Measurements from ENCODE around the gene NUFIP2. TPM values are rescaled to one million over a fixed set of nuclear protein-coding genes. Genes with fewer than 3 reads are reported as not detected.
"Not testable (repeated sequence)": the region's sequence is repeated elsewhere in the genome, so short reads cannot be mapped to it uniquely, and the experiment has no call there.

The NUFIP2 gene
- total RNA-seq, 4 donors from 2014 or later: 15.6 to 62.4 (median 38.7) TPM

- DNase-seq: no peak
- H3K9me3 ChIP-seq: no peaks in the 10 kb centered on the region
- H3K27ac ChIP-seq: no peak overlapping the region
- intact Hi-C loops (cut with DNase I; ENCODE audit: low total_unique reads): no loop called here
- no peak for TF ChIP-seq POLR2A (IDR thresholded peaks at IDR 0.05)
- no peak for TF ChIP-seq CTCF (IDR thresholded peaks at IDR 0.05)
- no peak overlapping the region for H3K4me3 ChIP-seq
- no peaks in the 10 kb centered on the region for H3K4me1 ChIP-seq
- H3K27me3 ChIP-seq: no peaks in the 10 kb centered on the region
- no peaks in the 10 kb centered on the region for H3K36me3 ChIP-seq
Measured at GRCh38 chr17:29225396-29225795, 68.6 kb downstream of the NUFIP2 start.

- H3K36me3 ChIP-seq; H3K27ac ChIP-seq; H3K4me1 ChIP-seq; DNase-seq; intact Hi-C loops (cut with DNase I; ENCODE audit: low total_unique reads); H3K9me3 ChIP-seq; H3K27me3 ChIP-seq; H3K4me3 ChIP-seq: not testable (repeated sequence)
Measured at GRCh38 chr17:29221338-29221737, 72.6 kb downstream of the NUFIP2 start.

DNA sequence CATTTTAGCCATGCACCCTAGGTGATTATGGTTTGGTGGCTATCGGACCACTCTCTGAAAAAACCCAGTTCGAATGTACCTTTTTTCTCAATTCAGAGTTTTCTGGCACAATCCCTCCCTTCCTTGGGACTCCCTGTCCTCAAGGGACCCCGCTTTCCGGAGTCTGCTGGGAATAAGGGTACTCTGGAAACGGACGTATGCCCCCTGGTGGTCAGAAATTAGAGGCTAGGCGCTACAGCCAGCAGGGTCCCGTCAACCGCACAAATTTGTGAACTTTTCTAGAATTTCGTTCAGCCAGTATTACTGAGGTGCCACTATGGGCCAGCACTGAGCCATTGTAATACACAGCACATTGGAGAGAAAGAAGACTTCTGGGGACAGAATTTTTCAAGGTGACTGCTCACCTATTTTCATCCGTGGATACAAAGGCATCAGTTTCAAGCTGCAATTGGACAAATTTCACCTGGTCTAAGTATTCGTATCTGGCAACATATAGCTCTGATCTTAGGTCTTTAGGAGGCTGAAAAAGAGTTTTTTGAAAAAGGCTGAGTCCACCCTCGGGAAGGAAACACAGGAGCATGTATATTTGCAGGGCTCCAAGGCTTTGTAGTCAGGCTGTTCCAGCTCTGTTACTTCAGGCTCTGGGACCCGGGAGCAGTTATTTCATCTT, 74.4 kb downstream of the NUFIP2 start:
- intact Hi-C loops (cut with DNase I; ENCODE audit: low total_unique reads): no loop called here
- no peak overlapping the region for H3K27ac ChIP-seq
- no peak for TF ChIP-seq POLR2A (IDR thresholded peaks at IDR 0.05)
- peak; percentile 82 to 95 (median 88) for TF ChIP-seq CTCF (IDR thresholded peaks at IDR 0.05)
- no peaks in the 10 kb centered on the region for H3K9me3 ChIP-seq
- no peaks in the 10 kb centered on the region for H3K36me3 ChIP-seq
- H3K4me1 ChIP-seq: no peaks in the 10 kb centered on the region
- H3K4me3 ChIP-seq: no peak overlapping the region
- DNase-seq: peak; percentile 79 to 81
- H3K27me3 ChIP-seq: no peaks in the 10 kb centered on the region

DNA sequence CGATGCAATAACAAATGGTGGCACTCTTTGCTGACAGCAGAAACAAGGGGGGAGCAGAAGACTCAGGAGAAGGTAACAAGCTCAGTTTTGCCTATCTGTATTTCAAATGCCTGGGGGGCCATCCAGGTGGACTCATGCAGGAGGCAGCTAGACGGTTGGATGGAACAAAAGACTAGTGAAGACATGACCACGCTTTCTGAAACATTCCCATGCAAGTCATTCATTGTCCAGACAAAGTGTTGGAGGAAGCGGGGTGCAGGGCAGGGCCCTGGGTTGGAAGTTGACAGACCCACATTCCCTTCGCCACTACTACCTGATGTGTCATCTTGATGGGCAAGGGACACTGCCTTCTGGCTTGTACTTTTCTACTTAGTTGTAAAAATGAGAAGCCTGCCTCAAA, 77.1 kb downstream of the NUFIP2 start:
- Histone ChIP-seq H3K4me3 (no peak overlapping the region), H3K9me3 (no peaks in the 10 kb centered on the region), H3K36me3 (no peaks in the 10 kb centered on the region), H3K4me1 (no peaks in the 10 kb centered on the region), H3K27ac (no peak overlapping the region), H3K27me3 (no peaks in the 10 kb centered on the region)
- no peak for DNase-seq
- no peak for TF ChIP-seq CTCF (IDR thresholded peaks at IDR 0.05)
- no peak for TF ChIP-seq POLR2A (IDR thresholded peaks at IDR 0.05)
- intact Hi-C loops (cut with DNase I; ENCODE audit: low total_unique reads): no loop called here

- Histone ChIP-seq H3K36me3 (no peaks in the 10 kb centered on the region), H3K9me3 (no peaks in the 10 kb centered on the region), H3K4me3 (no peak overlapping the region), H3K4me1 (no peaks in the 10 kb centered on the region), H3K27me3 (no peaks in the 10 kb centered on the region), H3K27ac (no peak overlapping the region)
- intact Hi-C loops (cut with DNase I; ENCODE audit: low total_unique reads): no loop called here
- DNase-seq: no peak
- TF ChIP-seq CTCF (IDR thresholded peaks at IDR 0.05) (no peak), POLR2A (IDR thresholded peaks at IDR 0.05) (no peak)
Measured at GRCh38 chr17:29216181-29216580, 77.8 kb downstream of the NUFIP2 start.

DNA sequence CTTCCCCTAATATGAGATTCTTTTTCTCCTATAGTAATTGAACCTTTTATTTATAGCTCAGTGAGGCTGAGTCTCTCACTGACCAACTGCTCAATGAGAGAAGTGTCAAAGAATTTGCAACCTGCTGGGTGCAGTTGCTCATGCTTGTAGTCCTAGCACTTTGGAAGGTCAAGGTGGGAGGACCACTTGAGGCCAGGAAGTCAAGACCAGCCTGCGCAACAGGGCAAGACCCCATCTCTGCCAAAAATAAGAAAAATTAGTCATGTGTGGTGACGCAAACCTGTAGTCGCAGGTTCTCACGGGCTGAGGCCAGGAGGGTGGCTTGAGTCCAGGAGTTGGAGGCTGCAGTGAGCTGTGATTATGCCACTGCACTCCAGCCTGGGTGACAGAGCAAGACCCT, 78.2 kb downstream of the NUFIP2 start:
- H3K27ac ChIP-seq: no peak overlapping the region
- no peaks in the 10 kb centered on the region for H3K36me3 ChIP-seq
- H3K4me1 ChIP-seq: no peaks in the 10 kb centered on the region
- no peak for DNase-seq
- intact Hi-C loops (cut with DNase I; ENCODE audit: low total_unique reads): no loop called here
- no peaks in the 10 kb centered on the region for H3K9me3 ChIP-seq
- no peaks in the 10 kb centered on the region for H3K27me3 ChIP-seq
- TF ChIP-seq POLR2A (IDR thresholded peaks at IDR 0.05) (no peak), CTCF (IDR thresholded peaks at IDR 0.05) (no peak)
- H3K4me3 ChIP-seq: no peak overlapping the region

Data from uterus (tissue), 4 donors.